ENCODE data around the gene SCG2.

The SCG2 gene, protein sequence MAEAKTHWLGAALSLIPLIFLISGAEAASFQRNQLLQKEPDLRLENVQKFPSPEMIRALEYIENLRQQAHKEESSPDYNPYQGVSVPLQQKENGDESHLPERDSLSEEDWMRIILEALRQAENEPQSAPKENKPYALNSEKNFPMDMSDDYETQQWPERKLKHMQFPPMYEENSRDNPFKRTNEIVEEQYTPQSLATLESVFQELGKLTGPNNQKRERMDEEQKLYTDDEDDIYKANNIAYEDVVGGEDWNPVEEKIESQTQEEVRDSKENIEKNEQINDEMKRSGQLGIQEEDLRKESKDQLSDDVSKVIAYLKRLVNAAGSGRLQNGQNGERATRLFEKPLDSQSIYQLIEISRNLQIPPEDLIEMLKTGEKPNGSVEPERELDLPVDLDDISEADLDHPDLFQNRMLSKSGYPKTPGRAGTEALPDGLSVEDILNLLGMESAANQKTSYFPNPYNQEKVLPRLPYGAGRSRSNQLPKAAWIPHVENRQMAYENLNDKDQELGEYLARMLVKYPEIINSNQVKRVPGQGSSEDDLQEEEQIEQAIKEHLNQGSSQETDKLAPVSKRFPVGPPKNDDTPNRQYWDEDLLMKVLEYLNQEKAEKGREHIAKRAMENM

GRCh38 chr2:223601932-223602666 is at the start of gene SCG2:
Gene SCG2, minus strand, starts transcription at chr2:223602361. Its CDS starts 3,079 bp downstream, at chr2:223599282.
- no peak for DNase-seq (ENCODE audit: low read depth)

GRCh38 chr2:223649554-223650533 is 47.7 kb upstream of the SCG2 start:
- no peak for DNase-seq (ENCODE audit: low read depth)

GRCh38 chr2:223648755-223649154 is 46.6 kb upstream of the SCG2 start:
- DNase-seq (ENCODE audit: low read depth): no peak

DNA sequence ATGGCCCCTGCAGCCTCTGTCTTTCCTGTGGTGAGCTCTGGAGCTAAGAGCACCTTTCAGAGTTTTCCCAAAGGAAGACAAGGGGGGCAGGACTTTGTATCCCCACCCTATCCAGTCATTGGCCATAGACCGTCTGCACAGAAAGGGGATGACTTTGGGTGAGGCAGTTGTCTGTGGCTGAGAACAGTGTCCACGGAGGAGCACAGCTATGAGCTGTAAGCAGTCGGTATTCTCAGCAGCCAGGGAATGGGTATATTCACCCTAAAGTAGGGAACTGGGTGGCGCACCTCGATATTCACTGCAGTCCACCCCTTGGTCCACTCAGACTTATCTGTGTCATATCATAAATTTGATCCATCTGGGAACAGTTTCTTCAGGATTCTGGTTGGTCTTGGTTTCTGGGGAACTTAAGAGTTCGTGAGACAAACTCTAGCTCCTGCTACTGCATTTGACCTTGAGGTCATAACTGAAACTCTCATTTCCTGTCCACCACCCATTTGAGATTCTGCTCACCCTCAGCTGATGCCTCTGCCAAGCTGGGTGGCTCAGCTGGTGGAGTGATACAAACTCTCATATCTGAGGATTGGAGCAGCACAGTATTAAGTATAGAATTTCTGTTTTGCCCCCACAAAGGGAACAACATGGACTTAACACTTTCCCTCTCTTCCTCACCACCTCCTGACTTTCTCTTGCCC is 45.2 kb upstream of the SCG2 start:
- DNase-seq (ENCODE audit: low read depth): no peak

- DNase-seq (ENCODE audit: low read depth): no peak
These were observed 42.0 kb upstream of the SCG2 start for GRCh38 chr2:223644136-223644535.

DNA sequence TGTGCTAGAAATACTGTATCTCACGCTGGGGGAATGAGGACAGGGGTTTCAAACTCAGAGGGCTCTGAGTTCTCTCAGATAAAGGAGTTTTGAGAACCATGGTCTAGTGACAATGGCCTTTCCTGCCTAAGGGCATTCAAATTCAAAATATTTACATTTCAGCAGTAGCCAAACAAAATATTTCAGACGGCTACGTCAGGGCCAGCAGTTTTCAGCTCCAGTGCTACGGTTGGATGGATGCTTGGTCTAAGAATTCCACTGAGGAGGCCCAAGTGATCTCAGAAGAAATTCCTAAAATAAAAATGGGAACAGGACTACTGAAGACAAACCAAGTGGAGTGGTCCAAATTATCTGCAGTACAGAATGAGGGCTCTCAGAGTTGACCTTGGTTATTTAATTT is 41.1 kb upstream of the SCG2 start:
- no peak for DNase-seq (ENCODE audit: low read depth)

- DNase-seq (ENCODE audit: low read depth): no peak
These were observed 40.3 kb upstream of the SCG2 start for GRCh38 chr2:223642506-223642905.

- no peak for DNase-seq (ENCODE audit: low read depth)
These were observed 38.9 kb upstream of the SCG2 start for GRCh38 chr2:223641082-223641481.

GRCh38 chr2:223635080-223635479 is 32.9 kb upstream of the SCG2 start:
- DNase-seq (ENCODE audit: low read depth): no peak

GRCh38 chr2:223634238-223634637 is 32.1 kb upstream of the SCG2 start:
- no peak for DNase-seq (ENCODE audit: low read depth)

- no peak for DNase-seq (ENCODE audit: low read depth)
These were observed 31.5 kb upstream of the SCG2 start for GRCh38 chr2:223633656-223634055.

DNA sequence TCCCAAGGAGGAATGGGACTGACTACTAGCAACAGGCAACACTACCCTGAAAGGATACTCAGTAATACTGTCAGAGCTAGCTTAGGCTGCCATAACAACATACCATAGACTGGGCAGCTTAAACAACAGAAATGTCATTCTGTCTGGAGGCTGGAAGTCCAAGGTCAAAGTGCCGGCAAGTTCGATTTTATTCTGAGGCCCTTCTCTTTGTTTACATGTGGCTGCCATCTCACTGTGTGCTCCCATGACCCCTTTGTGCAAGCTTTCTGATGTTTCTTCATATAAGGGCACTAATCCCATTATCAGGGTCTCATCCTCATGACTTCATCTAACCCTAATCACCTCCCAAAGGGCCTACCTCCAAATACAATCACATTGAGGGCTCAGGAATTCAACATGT is 30.7 kb upstream of the SCG2 start:
- DNase-seq (ENCODE audit: low read depth): no peak

DNA sequence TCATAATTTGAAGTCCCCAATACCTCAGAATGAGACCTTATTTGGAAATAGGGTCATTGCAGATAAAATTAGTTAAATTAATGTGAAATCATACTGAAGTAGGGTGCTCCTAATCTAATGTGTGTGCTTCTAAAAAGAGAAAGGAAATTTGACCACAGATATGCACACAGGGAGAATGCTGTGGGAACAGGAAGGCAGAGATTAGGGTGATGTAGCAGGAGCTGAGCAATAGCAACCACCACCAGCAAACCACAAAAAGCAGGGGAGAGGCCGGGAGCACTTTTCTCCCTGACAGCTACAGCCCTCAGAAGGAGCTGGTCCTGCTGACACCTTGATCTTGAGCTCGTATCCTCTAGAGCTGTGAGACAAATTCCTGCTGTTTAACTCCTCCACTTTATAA is 24.6 kb upstream of the SCG2 start:
- DNase-seq (ENCODE audit: low read depth): no peak

DNA sequence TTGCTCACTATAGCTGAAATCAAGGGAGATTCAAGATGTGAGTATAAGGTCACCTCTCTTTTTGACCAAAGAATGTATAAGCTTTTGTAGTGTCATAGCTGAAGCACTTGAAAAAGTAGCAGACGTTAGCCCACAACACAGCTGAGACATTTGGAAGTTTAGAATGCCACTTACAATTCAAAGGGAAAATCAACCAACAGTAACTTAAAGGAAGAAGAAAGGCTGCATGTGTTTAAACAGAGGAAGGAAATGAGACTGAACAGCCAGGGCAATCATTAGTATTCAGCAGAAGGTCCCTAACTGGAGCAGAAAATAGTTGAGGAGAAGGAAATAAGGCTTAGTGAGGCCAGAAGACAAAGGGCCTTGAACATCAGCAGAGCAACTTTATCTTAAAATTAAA is 23.5 kb upstream of the SCG2 start:
- no peak for DNase-seq (ENCODE audit: low read depth)

DNA sequence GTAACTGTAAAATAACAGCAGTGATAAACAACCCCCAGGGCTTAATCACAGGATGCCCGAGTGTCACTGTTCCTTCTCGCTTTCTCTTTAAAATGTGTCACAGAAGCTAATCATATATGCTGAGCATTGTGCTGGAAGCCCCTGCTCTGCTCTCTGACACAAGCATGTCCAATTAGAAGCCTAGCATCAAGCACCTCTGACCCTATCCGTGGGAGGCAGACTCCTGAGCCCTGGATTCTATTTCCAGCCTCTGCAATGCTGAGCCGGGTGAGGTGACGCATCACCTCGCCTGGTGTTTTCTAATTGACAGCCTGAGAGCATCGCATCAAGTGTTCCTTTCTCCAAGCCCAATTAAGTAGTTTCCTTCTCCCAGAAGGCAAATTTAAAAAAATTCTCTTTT is 19.7 kb upstream of the SCG2 start:
- no peak for DNase-seq (ENCODE audit: low read depth)

- DNase-seq (ENCODE audit: low read depth): no peak
These were observed 17.4 kb upstream of the SCG2 start for GRCh38 chr2:223619486-223620129.

DNA sequence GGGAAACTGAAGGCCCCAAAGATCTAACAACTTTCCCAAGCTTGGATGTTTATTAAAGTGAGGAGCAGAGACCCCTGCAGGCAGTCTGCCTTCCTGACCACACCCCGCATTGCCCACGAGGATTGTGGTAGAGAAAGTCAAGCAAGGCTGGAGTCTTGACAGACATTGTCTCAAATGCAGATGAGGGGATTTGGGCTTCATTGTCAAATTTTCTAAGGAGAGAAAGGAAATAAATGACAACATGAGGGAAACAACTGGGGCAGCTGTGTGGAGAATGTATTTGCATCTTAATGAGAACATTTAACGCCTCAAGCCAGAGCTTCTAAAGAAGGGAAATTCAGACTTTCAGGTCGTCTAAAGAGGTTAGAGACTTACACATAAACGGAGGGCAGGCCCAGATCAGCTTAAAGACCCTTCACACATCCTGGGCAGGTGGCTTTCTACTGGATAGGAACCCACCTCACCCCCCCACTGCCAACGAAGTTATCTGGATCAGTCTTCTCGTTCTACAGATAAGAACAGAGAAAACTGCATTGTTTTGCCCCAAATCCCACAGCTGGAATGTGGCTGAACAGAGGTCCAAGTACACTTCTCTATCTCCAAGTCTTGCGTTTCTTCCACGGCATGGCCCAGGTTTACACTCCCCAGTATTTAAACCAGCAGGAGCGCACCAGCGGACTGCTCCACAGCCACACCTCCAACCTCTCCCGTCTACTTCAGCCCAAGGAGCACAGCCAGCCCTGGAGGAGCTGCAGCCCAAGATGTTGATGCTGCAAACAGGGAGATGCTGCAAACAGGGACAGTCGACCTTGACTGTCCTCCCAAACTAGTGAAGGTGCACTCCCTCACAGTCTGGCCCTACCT is 16.2 kb upstream of the SCG2 start:
- DNase-seq (ENCODE audit: low read depth): no peak

DNA sequence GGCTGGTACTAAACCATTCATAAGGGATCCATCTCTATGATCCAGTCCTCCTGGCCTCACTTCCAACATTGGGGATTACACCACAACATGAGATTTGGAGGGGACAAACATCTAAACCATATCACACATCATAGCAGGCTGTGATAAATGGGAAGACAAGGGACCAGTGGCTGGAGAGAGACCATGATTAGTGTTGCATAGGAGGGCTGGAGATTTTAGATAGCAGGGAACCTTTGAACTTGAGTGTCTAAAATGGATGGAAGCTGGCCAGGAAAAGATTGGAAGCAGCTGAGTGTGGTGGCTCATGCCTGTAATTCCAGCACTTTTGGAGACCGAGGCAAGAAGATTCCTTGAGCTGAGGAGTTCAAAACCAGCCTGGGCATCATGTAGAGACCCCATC is 12.4 kb upstream of the SCG2 start:
- DNase-seq (ENCODE audit: low read depth): no peak

GRCh38 chr2:223613017-223613950 is 11.1 kb upstream of the SCG2 start:
- no peak for DNase-seq (ENCODE audit: low read depth)
